ENCODE results near the gene RGS14. TPM values are rescaled to one million over a fixed set of nuclear protein-coding genes. Genes with fewer than 3 reads are reported as not detected.

RGS14 gene
- total and polyA plus RNA-seq, 9 donors: 0.73 to 27.0 (median 7.2) TPM

DNA sequence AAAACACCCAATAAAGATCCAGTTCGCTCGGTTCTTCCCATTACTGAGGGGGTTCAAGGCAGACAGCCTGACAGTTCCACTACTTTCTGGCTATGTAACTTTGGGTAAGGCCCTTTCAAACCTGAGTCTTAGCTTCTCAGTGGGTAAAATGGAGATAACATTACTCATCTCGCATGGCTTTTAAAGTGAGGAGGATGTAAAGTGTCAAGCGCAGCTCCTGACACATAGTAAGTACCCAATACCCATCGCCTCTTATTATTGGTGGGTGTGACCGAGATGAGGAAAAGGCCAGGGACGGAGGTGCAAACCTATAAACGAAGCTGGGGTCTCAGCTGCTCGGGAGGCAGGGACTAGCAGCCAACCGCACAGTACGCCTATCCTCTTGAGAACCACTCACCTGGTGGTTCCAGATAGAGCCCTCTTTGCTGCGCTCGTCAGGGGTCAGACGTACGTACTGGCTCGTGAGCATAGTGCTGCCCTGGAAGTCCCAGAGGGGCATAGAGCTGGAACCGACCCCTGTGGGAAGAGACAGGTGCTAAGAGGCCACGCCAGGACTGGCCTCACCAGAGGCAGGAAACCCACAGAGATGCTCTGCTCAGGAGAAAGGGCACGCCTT, 6.8 kb upstream of the RGS14 start:
- Histone ChIP-seq H3K36me3 (no peaks in the 10 kb centered on the region), H3K4me3 (peak overlapping the region; percentile 91), H3K27me3 (no peaks in the 10 kb centered on the region), H3K9me3 (no peaks in the 10 kb centered on the region), H3K27ac (peak overlapping the region in 1 of 2 donors; percentile 80), H3K4me1 (ENCODE audit: insufficient read depth) (peaks cover 14% of the 10 kb centered on the region)
- WGBS, 3 donors: 11 to 14% (median 12%) methylated on average over 18 to 19 of the region's 19 CpGs
- intact Hi-C loops (cut with DNase I): no loop called here
- no peak for DNase-seq
- TF ChIP-seq POLR2A (IDR thresholded peaks at IDR 0.05) (no peak), EP300 (IDR thresholded peaks at IDR 0.05) (no peak)
- TF ChIP-seq, protein P1, sequence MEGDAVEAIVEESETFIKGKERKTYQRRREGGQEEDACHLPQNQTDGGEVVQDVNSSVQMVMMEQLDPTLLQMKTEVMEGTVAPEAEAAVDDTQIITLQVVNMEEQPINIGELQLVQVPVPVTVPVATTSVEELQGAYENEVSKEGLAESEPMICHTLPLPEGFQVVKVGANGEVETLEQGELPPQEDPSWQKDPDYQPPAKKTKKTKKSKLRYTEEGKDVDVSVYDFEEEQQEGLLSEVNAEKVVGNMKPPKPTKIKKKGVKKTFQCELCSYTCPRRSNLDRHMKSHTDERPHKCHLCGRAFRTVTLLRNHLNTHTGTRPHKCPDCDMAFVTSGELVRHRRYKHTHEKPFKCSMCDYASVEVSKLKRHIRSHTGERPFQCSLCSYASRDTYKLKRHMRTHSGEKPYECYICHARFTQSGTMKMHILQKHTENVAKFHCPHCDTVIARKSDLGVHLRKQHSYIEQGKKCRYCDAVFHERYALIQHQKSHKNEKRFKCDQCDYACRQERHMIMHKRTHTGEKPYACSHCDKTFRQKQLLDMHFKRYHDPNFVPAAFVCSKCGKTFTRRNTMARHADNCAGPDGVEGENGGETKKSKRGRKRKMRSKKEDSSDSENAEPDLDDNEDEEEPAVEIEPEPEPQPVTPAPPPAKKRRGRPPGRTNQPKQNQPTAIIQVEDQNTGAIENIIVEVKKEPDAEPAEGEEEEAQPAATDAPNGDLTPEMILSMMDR (IDR thresholded peaks at IDR 0.05): no peak

- H3K9me3 ChIP-seq: no peaks in the 10 kb centered on the region
- H3K27me3 ChIP-seq: no peaks in the 10 kb centered on the region
- TF ChIP-seq, protein P1 (IDR thresholded peaks at IDR 0.05): no peak
- TF ChIP-seq EP300 (IDR thresholded peaks at IDR 0.05): no peak
- TF ChIP-seq POLR2A (IDR thresholded peaks at IDR 0.05): peak; percentile 47
- intact Hi-C loops (cut with DNase I): no loop called here
- H3K27ac ChIP-seq: peak within 1 kb of the TSS; percentile 50 to 80
- H3K4me1 ChIP-seq (ENCODE audit: insufficient read depth): peaks cover 14% of the 10 kb centered on the region
- whole genome bisulfite sequencing, 3 donors: 0 to 8% (median 6%) methylated on average over 50 to 55 of the region's 55 CpGs
- peak; percentile 90 to 94 (median 91) for DNase-seq
- H3K4me3 ChIP-seq: peak within 1 kb of the TSS; percentile 91
- H3K36me3 ChIP-seq: no peaks in the 10 kb centered on the region
Measured at GRCh38 chr5:177351392-177352329, 6.1 kb upstream of the RGS14 start, which contains the start of gene LMAN2. LMAN2 (minus strand) TSS chr5:177351668; CDS start chr5:177351647, 21 bp downstream.

DNA sequence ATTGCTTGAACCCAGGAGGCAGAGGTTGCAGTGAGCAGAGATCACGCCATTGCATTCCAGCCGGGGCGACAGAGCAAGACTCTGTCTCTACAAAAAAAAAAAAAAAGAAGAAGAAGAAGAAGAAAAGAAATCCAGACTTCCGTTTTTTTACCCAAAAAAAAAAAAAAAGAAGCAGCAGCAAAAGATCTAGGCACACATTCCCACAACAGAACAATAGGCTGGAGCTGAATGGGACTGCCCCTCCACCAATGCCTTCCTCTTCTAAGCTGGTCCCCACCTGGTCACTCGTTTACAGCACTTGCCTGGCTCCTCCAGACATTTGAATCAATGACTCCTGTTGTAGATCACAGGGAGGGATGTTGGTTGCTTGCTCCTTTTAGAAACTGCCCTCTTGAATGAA, 4.6 kb upstream of the RGS14 start:
- DNase-seq: no peak
- 75 to 79% (median 76%) methylated on average over 5 of the region's 5 CpGs for WGBS, 3 donors
- Histone ChIP-seq H3K36me3 (no peaks in the 10 kb centered on the region), H3K4me1 (ENCODE audit: insufficient read depth) (peaks cover 14% of the 10 kb centered on the region), H3K27me3 (no peaks in the 10 kb centered on the region), H3K4me3 (no peak overlapping the region), H3K27ac (no peak overlapping the region), H3K9me3 (no peaks in the 10 kb centered on the region)
- TF ChIP-seq POLR2A (IDR thresholded peaks at IDR 0.05) (no peak), EP300 (IDR thresholded peaks at IDR 0.05) (no peak)
- TF ChIP-seq, protein P1 (IDR thresholded peaks at IDR 0.05): no peak
- intact Hi-C loops (cut with DNase I): no loop called here

DNA sequence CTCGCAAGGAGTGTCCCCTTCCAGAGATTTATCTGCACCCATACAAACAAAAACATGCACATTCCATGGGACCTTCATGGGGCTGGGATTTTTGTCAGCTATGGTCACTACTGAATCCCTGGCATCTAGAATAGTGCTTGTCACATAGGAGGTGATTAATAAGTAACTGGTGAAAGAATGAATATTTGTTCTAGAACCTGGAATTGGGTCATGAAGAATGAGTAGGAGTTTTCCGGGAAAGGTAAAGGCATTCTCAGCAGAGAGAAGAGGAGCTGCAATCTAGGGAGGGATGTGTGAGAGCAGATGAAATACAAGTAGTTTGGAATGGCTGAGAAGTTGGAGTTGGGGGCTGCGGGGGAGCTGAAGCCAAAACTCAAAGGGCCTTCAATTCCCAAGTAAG, 3.5 kb upstream of the RGS14 start:
- Histone ChIP-seq H3K4me3 (no peak overlapping the region), H3K27me3 (no peaks in the 10 kb centered on the region), H3K4me1 (ENCODE audit: insufficient read depth) (peaks cover 12% of the 10 kb centered on the region), H3K36me3 (no peaks in the 10 kb centered on the region), H3K9me3 (no peaks in the 10 kb centered on the region), H3K27ac (no peak overlapping the region)
- intact Hi-C loops (cut with DNase I): no loop called here
- no peak for DNase-seq
- WGBS, 3 donors: 80 to 87% (median 83%) methylated on average over 3 of the region's 3 CpGs
- TF ChIP-seq POLR2A (IDR thresholded peaks at IDR 0.05) (no peak), EP300 (IDR thresholded peaks at IDR 0.05) (no peak)
- TF ChIP-seq, protein P1 (IDR thresholded peaks at IDR 0.05): no peak
